IMR-90 (cell line): ENCODE results near the gene C1GALT1. TPM values are rescaled to one million over a fixed set of nuclear protein-coding genes. Genes with fewer than 3 reads are reported as not detected.
A peak's percentile ranks its signal among the peaks of the same experiment; 100 is the strongest.

ENCODE experiments used
- ATAC-seq: fragments of 200-7000 bp; cut with Tn5 transposase; 2 replicates; pipeline ENCODE4 v1.9.1; 2020; ENCODE audit warnings: low read depth, mild to moderate bottlenecking, moderate library complexity
- BruUV-seq: library from RNA; stranded (reverse); fragments of 400-500 nt; replicated peaks from 2 replicates; lab custom pipeline; 2021; lab: Mats Ljungman, UMichigan
- CTCF ChIA-PET: fragments of 300-600 bp; formaldehyde crosslinking; extraction: SDS; loops from one replicate; lab custom pipeline; 2021; ENCODE audit warnings: antibody characterized with exemption; lab: Yijun Ruan, JAX
- POLR2A ChIA-PET: fragments of 300-600 bp; sonication (Branson Sonifier 250); formaldehyde crosslinking; loops from one replicate; lab custom pipeline; 2022; ENCODE audit warnings: antibody characterized with exemption; ENCODE audit not compliant: unreplicated experiment; lab: Charles Lee
- DNase-seq: peaks from one replicate; pipeline ENCODE4 v3.0.0; 2013
- H2AFZ ChIP-seq: replicated peaks from 2 replicates; pipeline ENCODE3; 2013; ENCODE audit warnings: low read length, mild to moderate bottlenecking; ENCODE audit not compliant: poor library complexity
- H2AK5ac ChIP-seq: 2 replicates; pipeline ENCODE4 v1.6.1; 2013; ENCODE audit warnings: low read depth, low read length, inconsistent platforms
- H2AK9ac ChIP-seq: replicated peaks from 2 replicates; pipeline ENCODE3; 2013; ENCODE audit warnings: mild to moderate bottlenecking, low read depth, low read length, moderate library complexity; ENCODE audit not compliant: poor library complexity
- H2BK120ac ChIP-seq: 2 replicates; pipeline ENCODE4 v1.6.1; 2013; ENCODE audit warnings: low read depth, low read length, inconsistent platforms
- H2BK15ac ChIP-seq: 3 replicates; pipeline ENCODE4 v1.6.1; 2013; ENCODE audit warnings: low read depth, low read length, inconsistent platforms
- H2BK20ac ChIP-seq: 2 replicates; pipeline ENCODE4 v1.6.1; 2013; ENCODE audit warnings: low read depth, mild to moderate bottlenecking, inconsistent platforms, low read length, moderate library complexity
- H2BK5ac ChIP-seq: 2 replicates; pipeline ENCODE4 v1.6.1; 2013; ENCODE audit warnings: mild to moderate bottlenecking, low read depth, low read length, inconsistent platforms; ENCODE audit not compliant: poor library complexity, severe bottlenecking
- H3K14ac ChIP-seq: replicated peaks from 2 replicates; pipeline ENCODE4 v1.6.1; 2013; ENCODE audit warnings: low read depth, low read length, inconsistent platforms
- H3K18ac ChIP-seq: 2 replicates; pipeline ENCODE4 v1.6.1; 2013; ENCODE audit warnings: low read depth, low read length, control low read depth
- H3K23ac ChIP-seq: 2 replicates; pipeline ENCODE4 v1.6.1; 2013; ENCODE audit warnings: low read depth, low read length, inconsistent platforms
- H3K27ac ChIP-seq: 2 replicates; pipeline ENCODE4 v1.5.1; 2013; ENCODE audit warnings: mild to moderate bottlenecking, control low read depth, low read length; ENCODE audit not compliant: insufficient read depth
- H3K27me3 ChIP-seq: 2 replicates; pipeline ENCODE4 v1.6.1; 2013; ENCODE audit warnings: low read length; ENCODE audit not compliant: control insufficient read depth, insufficient read depth
- H3K36me3 ChIP-seq: 2 replicates; pipeline ENCODE4 v1.6.1; 2013; ENCODE audit warnings: low read length, mixed read lengths; ENCODE audit not compliant: control insufficient read depth, insufficient read depth
- H3K4ac ChIP-seq: 2 replicates; pipeline ENCODE4 v1.6.1; 2013; ENCODE audit warnings: low read depth, low read length, inconsistent platforms
- H3K4me1 ChIP-seq: 2 replicates; pipeline ENCODE4 v1.6.1; 2013; ENCODE audit warnings: low read length, mixed read lengths; ENCODE audit not compliant: control insufficient read depth, insufficient read depth
- H3K4me2 ChIP-seq: 2 replicates; pipeline ENCODE4 v1.6.1; 2013; ENCODE audit warnings: low read depth, mild to moderate bottlenecking, control low read depth, low read length, moderate library complexity
- H3K4me3 ChIP-seq: 2 replicates; pipeline ENCODE4 v1.5.1; 2013; ENCODE audit warnings: low read depth, mild to moderate bottlenecking, control low read depth, low read length, moderate library complexity; ENCODE audit not compliant: insufficient read depth
- H3K56ac ChIP-seq: 2 replicates; pipeline ENCODE4 v1.6.1; 2013; ENCODE audit warnings: low read length, inconsistent platforms; ENCODE audit not compliant: insufficient read depth; ENCODE audit errors: extremely low read depth
- H3K79me1 ChIP-seq, 2 experiments: 2 replicates each; pipeline ENCODE4 v1.6.1; 2013; ENCODE audit warnings: low read length in 2 of 2, inconsistent platforms in 1 of 2, low read depth in 1 of 2
- H3K9ac ChIP-seq: 2 replicates; pipeline ENCODE4 v1.6.1; 2013; ENCODE audit warnings: low read depth, low read length, control low read depth
- H3K9me1 ChIP-seq: 2 replicates; pipeline ENCODE4 v1.6.1; 2013; ENCODE audit warnings: low read length, inconsistent platforms; ENCODE audit not compliant: insufficient read depth
- H3K9me3 ChIP-seq: 2 replicates; pipeline ENCODE4 v1.6.1; 2013; ENCODE audit warnings: low read length; ENCODE audit not compliant: control insufficient read depth, insufficient read depth
- H4K20me1 ChIP-seq: 2 replicates; pipeline ENCODE4 v1.6.1; 2013; ENCODE audit warnings: low read length, inconsistent platforms; ENCODE audit not compliant: insufficient read depth
- H4K5ac ChIP-seq: 2 replicates; pipeline ENCODE4 v1.6.1; 2013; ENCODE audit warnings: mild to moderate bottlenecking, low read depth, low read length, control low read depth
- H4K8ac ChIP-seq, 2 experiments: 2 replicates each; pipeline ENCODE4 v1.6.1; 2013; ENCODE audit warnings: low read depth in 2 of 2, low read length in 2 of 2, control low read depth in 1 of 2, inconsistent platforms in 1 of 2
- H4K91ac ChIP-seq: 2 replicates; pipeline ENCODE4 v1.6.1; 2013; ENCODE audit warnings: low read depth, low read length, inconsistent platforms; ENCODE audit not compliant: insufficient read depth
- BHLHE40 ChIP-seq: fragments of 150-350 bp; IDR thresholded peaks from 2 replicates; pipeline ENCODE4 v1.6.1; 2016; ENCODE audit warnings: mild to moderate bottlenecking, low read depth, low read length
- CEBPB ChIP-seq: IDR thresholded peaks from 2 replicates; pipeline ENCODE4 v1.6.1; 2012; ENCODE audit warnings: low read depth, low read length, improper control_type of control experiment
- CHD1 ChIP-seq: IDR thresholded peaks from 2 replicates; pipeline ENCODE4 v1.6.1; 2012; ENCODE audit warnings: low read depth, low read length, improper control_type of control experiment
- CTCF ChIP-seq: conservative IDR thresholded peaks from 2 replicates; pipeline ENCODE4 v1.5.1; 2012; ENCODE audit warnings: mild to moderate bottlenecking, low read depth, low read length, improper control_type of control experiment
- ELK1 ChIP-seq: fragments of 150-350 bp; IDR thresholded peaks from 2 replicates; pipeline ENCODE4 v1.6.1; 2016; ENCODE audit warnings: low read depth, mild to moderate bottlenecking, low read length, moderate library complexity, borderline replicate concordance
- FOS ChIP-seq: fragments of 150-350 bp; IDR thresholded peaks from 2 replicates; pipeline ENCODE4 v1.6.1; 2016; ENCODE audit warnings: low read depth, low read length
- MAFK ChIP-seq: IDR thresholded peaks from 2 replicates; pipeline ENCODE4 v1.6.1; 2012; ENCODE audit warnings: low read depth, low read length, improper control_type of control experiment
- MAZ ChIP-seq: IDR thresholded peaks from 2 replicates; pipeline ENCODE4 v1.6.1; 2012; ENCODE audit warnings: low read depth, mild to moderate bottlenecking, low read length, improper control_type of control experiment, moderate library complexity, borderline replicate concordance
- MXI1 ChIP-seq: IDR thresholded peaks from 2 replicates; pipeline ENCODE4 v1.6.1; 2012; ENCODE audit warnings: low read depth, mild to moderate bottlenecking, low read length, moderate library complexity, borderline replicate concordance
- NFE2L2 ChIP-seq: fragments of 150-350 bp; IDR thresholded peaks from 2 replicates; pipeline ENCODE4 v1.6.1; 2016; ENCODE audit warnings: low read depth, mild to moderate bottlenecking, low read length
- POLR2A ChIP-seq: IDR thresholded peaks from 2 replicates; pipeline ENCODE4 v1.6.1; 2012; ENCODE audit warnings: mild to moderate bottlenecking, low read depth, low read length
- RAD21 ChIP-seq: IDR thresholded peaks from 2 replicates; pipeline ENCODE4 v1.6.1; 2012; ENCODE audit warnings: low read length, improper control_type of control experiment
- RCOR1 ChIP-seq: IDR thresholded peaks from 2 replicates; pipeline ENCODE4 v1.6.1; 2012; ENCODE audit warnings: mild to moderate bottlenecking, low read length, improper control_type of control experiment; ENCODE audit not compliant: insufficient replicate concordance
- RFX5 ChIP-seq: IDR thresholded peaks from 2 replicates; pipeline ENCODE4 v1.8.0; 2012; ENCODE audit warnings: low read depth, mild to moderate bottlenecking, low read length, moderate library complexity
- SMC3 ChIP-seq: fragments of 150-350 bp; IDR thresholded peaks from 2 replicates; pipeline ENCODE4 v1.6.1; 2016; ENCODE audit warnings: low read depth, mild to moderate bottlenecking, antibody characterized with exemption, low read length, moderate library complexity
- USF2 ChIP-seq: fragments of 150-350 bp; IDR thresholded peaks from 2 replicates; pipeline ENCODE4 v1.6.1; 2017; ENCODE audit warnings: mild to moderate bottlenecking, antibody characterized with exemption, low read length, low read depth
- WGBS, 2 experiments: methylation state at CpG; one replicate each; pipeline versions ENCODE4 v1.1.5 to v1.1.7; 2013; ENCODE audit warnings: missing lambda C conversion rate in 2 of 2; ENCODE audit not compliant: insufficient read length in 1 of 2; ENCODE audit errors: extremely low coverage in 2 of 2; 5-methylcytosine and 5-hydroxymethylcytosine counted together
- dilution Hi-C: fragments of 300-500 bp; cut with HindIII; formaldehyde crosslinking; loops from one replicate; pipeline ENCODE4 v1.14.3; 2018; ENCODE audit warnings: low sequenced_read_pairs; ENCODE audit not compliant: unreplicated experiment
- in situ Hi-C: fragments of 300-500 bp; cut with MboI; formaldehyde crosslinking; loops from 3 replicates; pipeline ENCODE4 v1.14.3; 2019; ENCODE audit warnings: low sequenced_read_pairs, inconsistent platforms, mixed read lengths
- intact Hi-C: fragments of 100-400 bp; cut with micrococcal nuclease; formaldehyde crosslinking; loops from 2 replicates; pipeline ENCODE4 v1.10.0; 2022
- polyA plus RNA-seq, 3 experiments: library from polyadenylated mRNA; depleted of rRNA; stranded (reverse); fragments of >200 nt; gene quantifications; 2 replicates each; pipeline ENCODE4 v1.2.3, GENCODE V29; 2012; ENCODE audit warnings: low replicate concordance in 1 of 3
- total RNA-seq: library from RNA; depleted of rRNA; stranded (reverse); fragments of >200 nt; gene quantifications from 2 replicates; pipeline ENCODE4 v1.2.3, GENCODE V29; 2012

C1GALT1 gene
- total and polyA plus RNA-seq, 2 of the 4 experiments (the other 2 are of a cell fraction) = 11.6 to 12.2 TPM

- dilution Hi-C loops = no loop called here
- no peak overlapping the region for H4K5ac ChIP-seq
- H3K9ac ChIP-seq = no peak overlapping the region
- H3K36me3 ChIP-seq = no peaks in the 10 kb centered on the region
- no peaks in the 10 kb centered on the region for H3K79me1 ChIP-seq
- no peak overlapping the region for H3K56ac ChIP-seq
- no peak overlapping the region; the same call in 1 of the 2 replicates for H2BK20ac ChIP-seq
- no peak overlapping the region for H3K23ac ChIP-seq
- peak overlapping the region in 1 of 2 experiments; percentile 61; a peak in 1 of 4 replicates for H4K8ac ChIP-seq
- no peak overlapping the region for H3K4ac ChIP-seq
- in situ Hi-C loops = no loop called here
- H2AK9ac ChIP-seq = no peak overlapping the region
- H4K20me1 ChIP-seq = no peaks in the 10 kb centered on the region
- no peak overlapping the region for H3K18ac ChIP-seq
- H3K4me3 ChIP-seq = no peak overlapping the region
- no peak overlapping the region for H2AFZ ChIP-seq
- DNase-seq (no peak), ATAC-seq (no peak)
- no peak overlapping the region for H3K14ac ChIP-seq
- no peak overlapping the region for H3K4me2 ChIP-seq
- H3K9me1 ChIP-seq = no peaks in the 10 kb centered on the region
- no TSS peak for BruUV-seq
- no peak overlapping the region for H2BK5ac ChIP-seq
- H4K91ac ChIP-seq = no peak overlapping the region
- no peak overlapping the region for H2AK5ac ChIP-seq
- no peaks in the 10 kb centered on the region for H3K27me3 ChIP-seq
- ChIA-PET CTCF (no interaction called here), POLR2A (no interaction called here)
- no CpG with 5 or more reads among the region's 4 CpGs for WGBS, 2 experiments
- no peak overlapping the region; the same call in 2 of the 3 replicates for H2BK15ac ChIP-seq
- H3K27ac ChIP-seq = no peak overlapping the region
- TF ChIP-seq USF2 (no peak), CEBPB (no peak), MXI1 (no peak), RFX5 (no peak), CHD1 (no peak), MAZ (no peak), FOS (no peak), MAFK (no peak), POLR2A (no peak), BHLHE40 (no peak), RAD21 (no peak), ELK1 (no peak), SMC3 (no peak), CTCF (no peak), NFE2L2 (no peak), RCOR1 (no peak)
- intact Hi-C loops = no loop called here
- H3K4me1 ChIP-seq = no peaks in the 10 kb centered on the region
- 0 out of 2 replicates have a peak overlapping the region, but pooled peaks have one; percentile 38 for H2BK120ac ChIP-seq
- no peaks in the 10 kb centered on the region for H3K9me3 ChIP-seq
Measured at GRCh38 chr7:7156663-7157062, 25.7 kb upstream of the C1GALT1 start.
